ENCODE data around the gene LRRC7.
"Not testable (repeated sequence)": the region's sequence is repeated elsewhere in the genome, so short reads cannot be mapped to it uniquely, and the experiment has no call there.

Gene LRRC7

GRCh38 chr1:70041317-70042045, 473.8 kb downstream of the LRRC7 start:
- TF ChIP-seq YY1 (IDR thresholded peaks at IDR 0.05; ENCODE audit: insufficient read depth, insufficient read length) (no peak), ZNF274 (IDR thresholded peaks at IDR 0.05; ENCODE audit: low read depth, low read length) (no peak), SUZ12 (IDR thresholded peaks at IDR 0.05; ENCODE audit: extremely low read depth, insufficient read depth, insufficient read length) (no peak)
- no peaks in the 10 kb centered on the region for H3K4me1 ChIP-seq (ENCODE audit: insufficient read depth, insufficient read length)
- no peak overlapping the region for H3K4me3 ChIP-seq (ENCODE audit: insufficient read length, low read depth)
- no peaks in the 10 kb centered on the region for H3K9me3 ChIP-seq (ENCODE audit: insufficient read depth, low read length)
- DNase-seq (ENCODE audit: low read depth, low spot score), result no peak
- no peak overlapping the region for H3K9ac ChIP-seq (ENCODE audit: insufficient read length, low read depth)
- H3K27me3 ChIP-seq (ENCODE audit: insufficient read depth, insufficient read length), result no peaks in the 10 kb centered on the region
- H3K36me3 ChIP-seq (ENCODE audit: insufficient read depth, insufficient read length, low read length), result no peaks in the 10 kb centered on the region

GRCh38 chr1:70042090-70042731, 474.5 kb downstream of the LRRC7 start:
- H3K4me3 ChIP-seq (ENCODE audit: insufficient read length, low read depth), result no peak overlapping the region
- DNase-seq (ENCODE audit: low read depth, low spot score), result no peak
- H3K9ac ChIP-seq (ENCODE audit: insufficient read length, low read depth), result no peak overlapping the region
- no peaks in the 10 kb centered on the region for H3K4me1 ChIP-seq (ENCODE audit: insufficient read depth, insufficient read length)
- no peaks in the 10 kb centered on the region for H3K36me3 ChIP-seq (ENCODE audit: insufficient read depth, insufficient read length, low read length)
- TF ChIP-seq ZNF274 (IDR thresholded peaks at IDR 0.05; ENCODE audit: low read depth, low read length) (no peak), YY1 (IDR thresholded peaks at IDR 0.05; ENCODE audit: insufficient read depth, insufficient read length) (no peak), SUZ12 (IDR thresholded peaks at IDR 0.05; ENCODE audit: extremely low read depth, insufficient read depth, insufficient read length) (no peak)
- no peaks in the 10 kb centered on the region for H3K9me3 ChIP-seq (ENCODE audit: insufficient read depth, low read length)
- no peaks in the 10 kb centered on the region for H3K27me3 ChIP-seq (ENCODE audit: insufficient read depth, insufficient read length)

- no peak for DNase-seq (ENCODE audit: low read depth, low spot score)
Observed at GRCh38 chr1:70043804-70044203, 476.1 kb downstream of the LRRC7 start.

GRCh38 chr1:70044832-70045231, 477.1 kb downstream of the LRRC7 start:
- Histone ChIP-seq H3K36me3 (ENCODE audit: insufficient read depth, insufficient read length, low read length) (no peaks in the 10 kb centered on the region), H3K9ac (ENCODE audit: insufficient read length, low read depth) (no peak overlapping the region), H3K27me3 (ENCODE audit: insufficient read depth, insufficient read length) (no peaks in the 10 kb centered on the region), H3K9me3 (ENCODE audit: insufficient read depth, low read length) (no peaks in the 10 kb centered on the region), H3K4me1 (ENCODE audit: insufficient read depth, insufficient read length) (no peaks in the 10 kb centered on the region), H3K4me3 (ENCODE audit: insufficient read length, low read depth) (no peak overlapping the region)
- no peak for TF ChIP-seq SUZ12 (IDR thresholded peaks at IDR 0.05; ENCODE audit: extremely low read depth, insufficient read depth, insufficient read length)
- TF ChIP-seq YY1 (IDR thresholded peaks at IDR 0.05; ENCODE audit: insufficient read depth, insufficient read length), result no peak
- no peak for TF ChIP-seq ZNF274 (IDR thresholded peaks at IDR 0.05; ENCODE audit: low read depth, low read length)
- no peak for DNase-seq (ENCODE audit: low read depth, low spot score)

More at GRCh38 chr1:70043804-70044203, 476.1 kb downstream of the LRRC7 start:
- Histone ChIP-seq H3K36me3 (ENCODE audit: insufficient read depth, insufficient read length, low read length) (no peaks in the 10 kb centered on the region), H3K9me3 (ENCODE audit: insufficient read depth, low read length) (no peaks in the 10 kb centered on the region), H3K27me3 (ENCODE audit: insufficient read depth, insufficient read length) (no peaks in the 10 kb centered on the region), H3K4me1 (ENCODE audit: insufficient read depth, insufficient read length) (no peaks in the 10 kb centered on the region), H3K4me3 (ENCODE audit: insufficient read length, low read depth) (no peak overlapping the region), H3K9ac (ENCODE audit: insufficient read length, low read depth) (no peak overlapping the region)
- TF ChIP-seq ZNF274 (IDR thresholded peaks at IDR 0.05; ENCODE audit: low read depth, low read length) (no peak), YY1 (IDR thresholded peaks at IDR 0.05; ENCODE audit: insufficient read depth, insufficient read length) (no peak), SUZ12 (IDR thresholded peaks at IDR 0.05; ENCODE audit: extremely low read depth, insufficient read depth, insufficient read length) (no peak)

GRCh38 chr1:70045581-70045980, 477.9 kb downstream of the LRRC7 start:
- not testable (repeated sequence) for H3K4me1 ChIP-seq (ENCODE audit: insufficient read depth, insufficient read length); H3K36me3 ChIP-seq (ENCODE audit: insufficient read depth, insufficient read length, low read length); H3K4me3 ChIP-seq (ENCODE audit: insufficient read length, low read depth); H3K27me3 ChIP-seq (ENCODE audit: insufficient read depth, insufficient read length); H3K9me3 ChIP-seq (ENCODE audit: insufficient read depth, low read length); DNase-seq (ENCODE audit: low read depth, low spot score); H3K9ac ChIP-seq (ENCODE audit: insufficient read length, low read depth)

GRCh38 chr1:70048336-70049094, 480.8 kb downstream of the LRRC7 start:
- Histone ChIP-seq H3K9me3 (ENCODE audit: insufficient read depth, low read length) (no peaks in the 10 kb centered on the region), H3K27me3 (ENCODE audit: insufficient read depth, insufficient read length) (no peaks in the 10 kb centered on the region), H3K36me3 (ENCODE audit: insufficient read depth, insufficient read length, low read length) (no peaks in the 10 kb centered on the region), H3K4me1 (ENCODE audit: insufficient read depth, insufficient read length) (no peaks in the 10 kb centered on the region), H3K9ac (ENCODE audit: insufficient read length, low read depth) (no peak overlapping the region), H3K4me3 (ENCODE audit: insufficient read length, low read depth) (no peak overlapping the region)
- no peak for DNase-seq (ENCODE audit: low read depth, low spot score)
- TF ChIP-seq YY1 (IDR thresholded peaks at IDR 0.05; ENCODE audit: insufficient read depth, insufficient read length) (no peak), SUZ12 (IDR thresholded peaks at IDR 0.05; ENCODE audit: extremely low read depth, insufficient read depth, insufficient read length) (no peak), ZNF274 (IDR thresholded peaks at IDR 0.05; ENCODE audit: low read depth, low read length) (no peak)

- Histone ChIP-seq H3K27me3 (ENCODE audit: insufficient read depth, insufficient read length) (no peaks in the 10 kb centered on the region), H3K4me1 (ENCODE audit: insufficient read depth, insufficient read length) (no peaks in the 10 kb centered on the region), H3K9me3 (ENCODE audit: insufficient read depth, low read length) (no peaks in the 10 kb centered on the region), H3K36me3 (ENCODE audit: insufficient read depth, insufficient read length, low read length) (no peaks in the 10 kb centered on the region), H3K4me3 (ENCODE audit: insufficient read length, low read depth) (no peak overlapping the region), H3K9ac (ENCODE audit: insufficient read length, low read depth) (no peak overlapping the region)
- TF ChIP-seq ZNF274 (IDR thresholded peaks at IDR 0.05; ENCODE audit: low read depth, low read length), result no peak
- TF ChIP-seq YY1 (IDR thresholded peaks at IDR 0.05; ENCODE audit: insufficient read depth, insufficient read length), result no peak
- TF ChIP-seq SUZ12 (IDR thresholded peaks at IDR 0.05; ENCODE audit: extremely low read depth, insufficient read depth, insufficient read length), result no peak
- DNase-seq (ENCODE audit: low read depth, low spot score), result no peak
Observed at GRCh38 chr1:70051926-70052325, 484.2 kb downstream of the LRRC7 start.
